ENCODE results near the gene MRPL45.
"Not testable (repeated sequence)": the region's sequence is repeated elsewhere in the genome, so short reads cannot be mapped to it uniquely, and the experiment has no call there.

The MRPL45 gene

DNA sequence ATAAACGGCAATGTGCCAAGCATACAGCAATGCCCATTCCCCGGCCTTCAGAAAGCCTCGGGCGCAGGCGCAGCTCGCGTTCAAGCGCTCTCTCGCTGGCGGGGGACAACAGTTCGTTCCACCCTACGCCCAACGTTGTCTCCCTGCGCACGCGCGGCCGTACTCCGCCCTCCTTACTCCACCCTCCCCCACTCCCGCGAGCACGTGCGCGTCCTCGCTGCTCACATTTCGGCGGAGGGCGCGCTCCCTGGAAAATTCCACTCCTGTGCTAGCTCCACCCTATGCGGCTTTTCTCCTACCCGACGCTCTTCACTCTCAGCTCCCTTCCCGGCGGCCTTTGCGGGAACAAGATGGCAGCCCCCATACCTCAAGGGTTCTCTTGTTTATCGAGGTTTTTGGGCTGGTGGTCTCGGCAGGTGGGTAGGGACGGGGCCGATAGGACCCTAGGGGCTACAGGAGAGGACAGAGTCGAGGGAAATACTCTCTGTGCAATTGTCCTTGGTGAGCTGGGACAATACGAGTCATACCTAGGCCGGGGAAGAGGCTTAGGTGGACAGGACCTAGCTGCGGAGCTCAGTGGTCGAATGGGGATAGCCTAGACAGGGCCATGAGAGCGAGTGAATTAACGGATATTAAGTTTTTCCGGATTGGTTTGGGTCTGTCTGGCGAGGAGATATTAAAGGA is at the start of gene MRPL45:
Gene MRPL45 (plus strand): TSS at position 335 of the 684 bp plus-strand sequence. CDS start 16 bp downstream, at position 351.
- DNase-seq: peak; percentile 99

DNA sequence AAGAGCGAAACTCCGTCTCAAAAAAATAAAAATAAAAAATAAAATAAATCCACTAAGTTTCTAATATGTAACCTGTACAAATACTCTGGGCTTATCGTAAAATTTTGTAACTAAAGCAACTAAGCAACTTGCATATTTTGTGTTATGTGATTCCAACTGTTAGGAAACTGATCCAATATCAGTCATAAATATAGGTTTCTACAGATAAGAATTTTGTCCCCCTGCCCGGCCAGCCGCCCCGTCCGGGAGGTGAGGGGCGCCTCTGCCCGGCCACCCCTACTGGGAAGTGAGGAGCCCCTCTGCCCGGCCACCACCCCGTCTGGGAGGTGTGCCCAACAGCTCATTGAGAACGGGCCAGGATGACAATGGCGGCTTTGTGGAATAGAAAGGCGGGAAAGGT is 43.8 kb upstream of the MRPL45 start:
- DNase-seq: not testable (repeated sequence)

DNA sequence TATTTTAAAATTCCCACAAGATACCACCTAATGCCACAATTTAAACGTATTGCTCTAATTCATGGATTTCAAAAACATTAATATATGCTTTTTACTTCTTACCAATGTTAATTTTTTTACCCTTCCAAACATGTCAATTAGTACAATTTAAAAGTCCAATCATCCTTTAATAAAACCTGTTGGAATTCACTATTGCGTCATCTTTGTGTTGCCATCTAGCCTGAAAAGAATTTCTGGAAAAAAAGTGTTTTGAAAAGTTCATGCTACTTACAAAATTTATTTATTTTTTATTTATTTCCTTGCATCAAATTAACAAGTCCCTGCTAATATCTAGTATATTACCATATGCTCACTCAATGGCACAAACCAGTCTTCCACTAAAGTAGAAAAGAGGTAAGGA is 42.6 kb upstream of the MRPL45 start:
- not testable (repeated sequence) for DNase-seq

DNA sequence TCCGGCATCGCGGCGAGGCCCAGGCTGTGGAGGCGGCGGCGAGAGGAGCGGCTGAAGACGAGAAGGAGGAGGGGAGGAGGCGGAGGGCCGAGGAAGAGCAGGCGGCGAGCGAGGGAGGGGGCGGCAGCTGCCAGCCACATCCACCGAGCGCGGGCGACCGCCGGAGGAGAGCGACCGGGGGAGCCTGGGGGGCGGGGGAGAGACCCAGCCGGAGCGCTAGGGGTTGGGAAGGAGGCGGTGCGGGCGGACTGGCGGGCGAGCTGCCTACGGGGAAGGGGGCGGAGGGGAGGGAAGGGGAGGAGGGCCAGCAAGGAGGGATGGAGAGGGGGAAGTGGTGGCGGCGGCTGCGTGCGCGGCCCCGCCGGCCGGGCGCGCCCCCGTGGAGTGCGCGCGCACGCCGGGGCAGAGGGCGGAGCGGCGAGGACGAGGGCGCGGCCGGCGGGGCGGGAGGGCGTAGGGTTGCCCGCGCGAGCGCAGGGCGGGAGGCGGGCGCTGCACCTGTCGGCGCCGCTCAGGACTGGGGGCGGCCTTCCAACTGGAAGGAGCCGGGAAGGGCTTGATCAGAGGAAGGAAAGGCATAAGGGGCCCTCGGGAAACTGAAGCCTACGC is 39.9 kb upstream of the MRPL45 start:
- peak; percentile 83 for DNase-seq

DNA sequence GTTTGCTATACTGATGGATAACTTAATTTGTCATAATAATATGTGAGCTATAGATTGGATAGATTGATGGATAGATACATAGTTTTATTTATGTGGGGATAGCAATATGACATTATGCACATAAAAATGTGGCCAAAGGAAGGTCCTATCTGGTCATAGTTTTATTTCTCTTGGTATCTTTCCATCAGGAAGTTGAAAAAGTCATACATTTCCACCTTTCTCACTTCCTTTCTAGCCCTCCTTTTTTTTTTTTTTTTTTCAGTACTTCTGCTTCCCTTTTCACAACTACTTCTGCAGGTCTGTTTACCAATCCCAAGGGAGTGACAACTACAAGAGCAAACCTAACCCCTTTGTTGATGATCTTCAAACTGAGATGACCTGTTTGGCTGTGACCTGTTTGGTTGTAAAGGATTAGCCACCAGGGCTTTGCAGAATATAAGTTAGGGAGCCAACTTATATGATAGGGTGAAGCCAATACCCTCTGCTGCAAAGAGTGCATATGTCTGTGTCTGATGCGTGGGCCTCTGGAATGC is 30.9 kb upstream of the MRPL45 start:
- not testable (repeated sequence) for DNase-seq

DNA sequence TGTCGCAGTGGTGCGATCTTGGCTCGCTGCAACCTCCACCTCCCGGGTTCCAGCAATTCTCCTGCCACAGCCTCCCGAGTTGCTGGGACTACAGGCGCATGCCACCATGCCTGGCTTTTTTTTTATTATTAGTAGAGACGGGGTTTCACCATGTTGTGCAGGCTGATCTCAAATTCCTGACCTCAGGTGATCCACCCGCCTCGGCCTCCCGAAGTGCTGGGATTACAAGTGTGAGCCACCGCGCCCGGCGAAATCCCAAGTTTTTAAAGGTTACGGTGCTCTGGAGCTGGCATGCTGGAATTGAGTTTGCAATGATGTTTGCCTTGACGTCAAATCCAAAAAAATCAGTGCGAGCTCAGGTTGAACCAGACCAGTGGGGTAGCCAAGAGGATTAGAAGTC is 30.4 kb upstream of the MRPL45 start:
- DNase-seq: not testable (repeated sequence)

DNA sequence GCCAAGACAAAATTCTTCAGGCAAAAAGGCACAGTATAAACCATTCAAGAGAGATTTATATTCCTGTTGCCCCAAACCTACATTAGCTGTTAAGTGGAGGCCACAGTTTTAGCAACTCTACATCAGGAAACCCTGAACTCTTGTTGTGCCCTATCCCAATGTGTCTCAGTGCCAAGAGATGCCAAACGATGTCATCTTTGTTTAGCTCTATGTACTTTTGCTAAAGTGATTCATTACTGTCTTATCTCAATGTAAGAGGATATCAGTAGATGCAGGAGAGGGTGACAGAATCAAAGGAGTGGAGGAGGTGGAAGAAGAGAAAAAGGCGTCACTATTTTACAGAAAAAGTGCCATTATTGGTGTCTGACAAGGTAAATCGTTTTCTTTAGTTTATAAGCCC is 28.8 kb upstream of the MRPL45 start:
- DNase-seq: not testable (repeated sequence)

DNA sequence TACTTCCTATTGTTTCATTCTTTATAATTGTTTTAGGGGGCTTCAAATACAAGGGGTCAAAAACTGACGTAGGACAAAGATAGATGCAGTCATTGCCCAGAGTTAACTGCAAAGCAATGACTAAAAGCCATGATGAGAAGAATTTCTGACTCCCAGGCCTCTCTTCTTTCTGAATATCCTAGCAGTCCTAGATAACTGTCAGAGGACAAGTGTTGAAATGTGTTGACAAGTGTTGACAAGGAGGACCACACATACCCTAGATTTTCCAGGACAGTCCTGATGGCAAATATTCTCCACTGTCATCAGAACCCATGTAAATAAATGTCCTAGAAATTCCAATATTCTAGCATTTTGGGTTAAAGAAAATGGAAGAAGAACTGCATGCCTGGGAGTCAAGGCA is 27.9 kb upstream of the MRPL45 start:
- not testable (repeated sequence) for DNase-seq

DNA sequence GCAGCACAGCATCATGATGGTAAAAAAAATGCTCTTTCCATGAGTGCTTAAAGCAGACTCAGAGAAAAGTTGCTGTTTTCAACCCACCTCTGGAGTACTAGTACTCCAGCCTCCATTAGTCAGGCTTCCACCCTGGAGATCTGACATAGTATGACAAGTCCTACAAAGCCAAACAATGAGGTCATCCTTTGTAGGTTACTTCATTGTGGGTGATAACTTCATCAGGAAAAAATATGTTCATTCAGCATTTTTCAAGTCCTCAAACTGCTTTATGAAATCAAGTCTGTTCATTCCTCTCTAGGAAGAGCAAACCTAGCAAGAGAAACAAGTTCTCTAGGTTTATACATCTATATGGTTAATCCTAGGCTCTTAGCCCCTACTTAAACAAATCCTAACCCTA is 27.4 kb upstream of the MRPL45 start:
- DNase-seq: not testable (repeated sequence)

DNA sequence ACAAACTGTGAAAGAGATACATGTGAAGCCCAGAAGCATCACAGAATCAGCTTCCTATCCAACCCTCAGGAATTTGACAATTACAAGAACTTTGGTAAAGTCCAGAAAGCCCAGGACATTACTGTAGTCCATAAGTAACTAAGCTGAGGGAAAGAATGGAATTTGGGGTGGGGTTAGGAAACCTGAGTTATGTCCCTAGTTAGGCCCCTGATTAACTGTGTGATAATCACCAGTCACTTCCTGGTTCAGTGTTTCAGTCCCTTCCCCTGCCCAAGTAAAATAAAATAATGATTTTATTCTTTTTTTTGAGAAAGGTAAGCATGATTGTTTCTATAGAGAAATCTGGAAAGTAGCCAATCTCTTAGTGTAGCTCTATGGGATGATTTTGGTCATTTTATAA is 11.0 kb upstream of the MRPL45 start:
- not testable (repeated sequence) for DNase-seq

DNA sequence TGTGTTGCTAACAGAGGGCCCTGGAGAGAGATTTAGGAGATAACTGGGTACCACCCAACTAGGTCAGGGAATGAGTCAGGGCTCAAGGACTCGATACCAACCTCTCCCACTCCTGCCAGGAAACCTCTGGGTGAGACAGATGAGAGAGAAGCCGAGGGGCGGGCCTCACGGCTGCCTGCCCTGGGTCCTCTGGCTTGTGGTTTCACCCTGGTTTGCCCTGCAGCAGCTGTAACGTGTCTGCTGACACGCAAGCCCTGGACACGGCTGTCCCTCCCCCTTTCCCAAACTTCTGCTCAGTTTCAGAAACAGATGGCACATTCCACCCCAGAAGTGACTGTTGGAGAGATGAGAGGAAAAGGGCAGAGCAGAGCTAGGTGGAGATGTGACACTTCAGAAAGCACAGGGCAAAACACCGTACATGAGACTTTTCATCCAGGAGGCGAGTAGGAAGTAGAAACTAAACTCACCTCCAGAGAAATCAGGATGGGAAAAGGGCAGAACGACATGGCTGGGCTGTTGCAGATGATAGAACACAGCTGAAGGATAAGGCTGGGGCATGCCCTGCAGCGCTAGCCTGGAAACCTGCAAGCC is 10.4 kb upstream of the MRPL45 start:
- DNase-seq: peak; percentile 35

DNA sequence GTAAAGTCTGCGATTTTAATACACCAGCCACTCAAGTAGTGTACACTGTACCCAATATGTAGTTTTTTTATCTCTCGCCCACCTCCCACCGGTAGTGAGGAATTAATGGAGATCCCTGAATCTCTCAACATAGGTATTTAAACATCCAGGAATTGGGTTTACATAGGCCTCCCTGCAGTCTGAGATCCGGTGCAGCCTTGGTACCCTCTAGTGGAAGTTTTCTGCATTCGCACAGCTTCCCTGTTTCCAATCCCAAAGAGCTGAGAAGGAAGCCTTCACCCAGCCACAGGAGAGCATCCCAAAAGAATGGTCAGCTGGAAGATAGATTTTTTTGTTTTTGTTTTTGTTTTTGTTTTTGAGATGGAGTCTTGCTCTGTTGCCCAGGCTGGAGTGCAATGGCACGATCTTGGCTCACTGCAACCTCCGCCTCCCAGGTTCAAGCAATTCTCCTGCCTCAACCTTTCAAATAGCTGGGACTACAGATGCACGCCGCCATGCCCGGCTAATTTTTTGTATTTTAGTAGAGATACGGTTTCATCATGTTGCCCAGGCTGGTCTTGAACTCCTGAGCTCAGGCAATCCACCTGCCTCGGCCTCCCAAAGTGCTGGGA is 8.6 kb upstream of the MRPL45 start:
- peak; percentile 20 for DNase-seq

DNA sequence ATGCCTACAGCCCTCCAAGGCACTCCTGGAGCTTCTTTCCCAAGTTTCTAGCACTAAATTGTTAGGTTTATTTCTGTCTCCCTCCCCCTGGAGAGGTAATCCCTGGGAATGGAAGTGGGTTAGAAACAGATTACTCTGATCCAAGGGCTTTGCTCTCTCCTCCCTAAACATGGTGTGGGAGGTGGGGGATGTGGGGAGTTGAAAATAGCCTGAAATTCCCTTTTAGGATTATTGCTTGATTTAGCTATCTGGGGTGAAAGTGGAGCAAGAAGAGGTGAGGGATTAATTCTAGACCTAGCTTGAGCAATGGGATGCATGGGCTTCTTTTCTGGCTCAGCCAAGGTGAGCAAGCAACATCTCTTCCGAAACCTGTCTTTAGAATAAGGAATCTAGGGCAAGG is 7.2 kb upstream of the MRPL45 start:
- not testable (repeated sequence) for DNase-seq

DNA sequence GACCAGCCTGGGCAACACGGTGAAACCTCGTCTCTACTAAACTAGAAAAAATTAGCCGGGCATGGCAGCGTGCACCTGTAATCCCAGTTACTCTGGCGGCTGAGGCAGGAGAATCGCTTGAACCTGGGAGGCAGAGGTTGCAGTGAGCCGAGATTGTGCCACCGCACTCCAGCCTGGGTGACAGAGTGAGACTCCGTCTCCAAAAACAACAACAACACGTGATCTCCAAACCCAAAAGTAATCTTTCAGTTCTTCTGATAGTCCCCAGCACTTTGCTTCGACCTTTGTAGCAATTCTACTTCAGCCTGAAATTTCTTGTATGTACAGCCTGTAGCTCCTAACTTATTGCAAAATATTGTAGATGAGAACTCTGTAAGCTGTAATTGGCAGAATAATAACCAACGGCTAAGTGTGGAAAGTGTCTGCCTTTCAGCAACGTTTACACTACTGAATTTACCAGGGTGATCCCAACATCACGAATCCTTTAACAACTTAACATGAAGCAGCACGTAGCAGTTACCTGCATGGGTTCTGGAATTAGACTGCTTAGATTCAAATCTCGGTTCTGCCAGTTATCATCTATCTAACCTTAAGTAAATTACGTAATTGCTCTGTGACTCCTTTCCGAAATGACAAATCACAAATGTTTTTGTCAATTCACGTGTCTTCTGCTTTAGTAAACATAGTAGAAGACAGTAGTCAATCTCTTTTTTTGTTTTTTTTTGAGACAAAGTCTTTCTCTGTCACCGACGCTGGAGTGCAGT is 1.2 kb upstream of the MRPL45 start:
- peak; percentile 4 for DNase-seq

DNA sequence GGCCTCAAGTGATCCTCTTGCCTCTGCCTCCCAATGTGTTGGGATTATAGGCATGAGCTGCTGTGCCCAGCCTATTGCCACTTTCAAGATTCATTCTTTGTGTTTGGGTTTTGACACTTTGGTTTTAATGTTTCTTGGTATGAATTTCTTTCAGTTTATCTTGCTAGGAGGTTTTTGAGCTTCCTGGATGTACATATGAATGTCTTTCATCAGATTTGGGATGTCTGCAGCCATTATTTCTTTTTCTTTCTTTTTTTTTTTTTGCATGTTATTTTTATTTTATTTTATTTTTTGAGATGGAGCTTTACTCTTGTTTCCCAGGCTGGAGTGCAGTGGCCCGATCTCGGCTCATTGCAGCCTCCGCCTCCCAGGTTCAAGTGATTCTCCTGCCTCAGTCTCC is 18.5 kb downstream of the MRPL45 start:
- no peak for DNase-seq

DNA sequence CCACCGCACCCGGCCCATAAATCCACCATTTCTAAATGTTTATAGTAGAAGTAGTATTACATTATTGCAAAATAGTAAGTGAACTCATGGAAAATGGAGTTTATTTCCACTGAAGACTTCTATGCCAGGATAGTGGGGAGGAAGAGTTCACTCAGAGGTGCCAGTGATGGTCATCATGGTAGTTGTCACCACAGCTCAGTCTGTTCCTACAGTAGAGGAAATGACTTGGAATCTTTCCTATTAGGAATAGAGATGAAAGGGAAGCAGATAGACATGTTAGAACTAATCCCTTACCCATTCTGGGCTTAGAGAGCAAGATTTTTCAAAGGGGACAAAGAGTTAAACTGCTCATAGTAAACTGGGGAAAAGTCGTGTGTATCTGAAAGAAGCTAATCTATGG is 20.1 kb downstream of the MRPL45 start:
- DNase-seq: no peak

DNA sequence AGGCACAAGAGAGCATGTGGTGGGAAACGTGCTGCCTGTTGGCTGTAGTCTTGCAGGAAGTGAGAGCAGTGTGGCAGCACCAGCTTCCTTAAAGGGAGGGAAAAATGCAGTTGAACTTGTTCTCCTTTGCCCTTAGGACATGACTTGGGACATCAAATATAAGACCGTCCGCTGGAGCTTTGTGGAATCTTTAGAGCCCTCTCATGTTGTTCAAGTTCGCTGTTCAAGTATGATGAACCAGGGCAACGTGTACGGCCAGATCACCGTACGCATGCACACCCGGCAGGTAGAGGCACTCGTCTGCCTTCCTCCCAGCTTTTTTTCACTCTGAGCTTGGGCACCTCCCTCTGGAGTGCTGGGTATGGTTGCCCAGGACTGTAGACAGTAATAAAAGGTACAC is 23.5 kb downstream of the MRPL45 start:
- no peak for DNase-seq

DNA sequence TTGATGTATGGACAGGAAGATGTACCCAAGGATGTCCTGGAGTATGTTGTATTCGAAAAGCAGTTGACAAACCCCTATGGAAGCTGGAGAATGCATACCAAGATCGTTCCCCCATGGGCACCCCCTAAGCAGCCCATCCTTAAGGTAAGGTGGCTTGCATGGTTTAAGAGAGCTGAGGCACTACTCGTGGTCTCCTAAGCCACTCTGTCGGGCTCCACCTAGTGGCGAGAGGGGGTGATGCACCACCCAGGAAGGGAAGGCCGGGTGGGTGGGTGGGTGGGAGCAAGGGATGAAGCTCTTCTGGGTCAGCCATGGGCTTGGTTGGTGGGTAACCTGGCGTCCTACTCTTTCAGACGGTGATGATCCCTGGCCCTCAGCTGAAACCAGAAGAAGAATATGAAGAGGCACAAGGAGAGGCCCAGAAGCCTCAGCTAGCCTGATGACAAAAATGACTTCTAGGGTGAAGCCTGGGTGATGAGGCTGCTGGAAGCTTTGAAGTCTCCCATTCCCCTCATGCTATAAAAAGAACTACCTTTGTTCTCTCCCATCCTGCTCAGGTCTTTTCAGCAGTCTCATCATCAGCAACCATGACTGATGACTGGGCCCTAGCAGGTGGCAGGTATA is 25.3 kb downstream of the MRPL45 start:
- DNase-seq: peak; percentile 66

DNA sequence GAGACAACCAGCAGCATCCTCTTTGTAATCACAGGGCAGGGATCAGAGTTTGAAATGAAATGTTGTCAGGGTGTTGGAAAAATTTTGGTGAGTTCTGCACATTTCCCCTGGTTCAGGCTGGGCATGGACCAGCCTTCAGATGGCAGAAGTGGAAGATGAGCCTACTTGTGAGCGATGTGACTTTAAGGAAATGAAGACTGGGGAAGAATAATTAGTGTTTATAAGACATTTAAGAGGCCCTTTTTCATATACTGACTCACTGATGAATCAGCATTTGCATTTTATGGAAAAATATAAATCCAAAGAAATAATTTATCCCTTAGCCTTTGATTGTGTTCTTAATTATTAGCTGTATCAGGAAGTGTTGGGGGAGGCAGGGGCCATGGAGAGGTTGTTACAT is 25.9 kb downstream of the MRPL45 start:
- no peak for DNase-seq

DNA sequence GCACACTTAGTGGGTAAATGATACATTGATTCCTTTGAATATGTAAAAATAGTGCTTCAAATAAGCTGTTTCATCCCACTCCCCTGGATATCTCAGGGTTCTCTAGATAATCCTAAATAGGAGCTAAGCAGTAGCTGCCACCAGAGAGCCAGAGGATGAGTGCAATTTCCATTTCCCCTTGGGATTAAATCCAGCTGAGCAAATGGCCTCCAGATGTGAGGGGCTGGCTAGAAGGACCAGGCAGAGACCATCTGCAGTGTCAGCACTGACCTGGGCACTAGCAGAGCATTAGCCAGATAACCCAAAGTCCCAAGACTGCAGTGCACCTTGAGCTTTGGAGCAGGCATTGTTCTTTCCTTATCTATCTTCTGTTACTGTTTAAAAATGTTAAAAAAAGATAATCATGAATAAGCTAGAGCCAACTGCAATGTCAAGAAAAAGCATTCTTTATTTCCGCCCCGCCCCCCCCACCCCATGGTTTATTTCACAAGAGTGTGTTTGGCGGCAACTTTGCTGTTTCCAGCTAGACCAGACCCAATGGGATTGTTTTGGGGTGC is 27.3 kb downstream of the MRPL45 start:
- DNase-seq: no peak

DNA sequence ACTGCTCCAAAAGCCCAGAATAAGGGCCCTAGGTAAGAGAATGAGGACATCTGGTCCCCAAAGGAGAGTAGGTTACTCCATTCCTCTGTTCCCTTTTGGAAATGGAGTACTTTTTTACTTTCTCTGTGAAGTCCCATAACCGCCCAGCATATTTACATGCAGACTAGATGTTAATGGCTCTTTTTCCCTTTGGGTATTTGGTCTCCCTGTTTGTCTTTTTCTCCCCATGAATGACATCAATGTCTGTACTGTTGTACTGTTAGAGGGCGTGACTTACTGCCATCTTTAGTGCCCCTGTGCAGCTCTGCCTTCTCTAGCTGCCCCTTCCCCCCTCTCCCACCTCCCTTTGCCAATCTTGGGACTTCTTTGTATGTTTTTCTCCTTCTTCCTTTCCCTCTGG is 27.8 kb downstream of the MRPL45 start:
- DNase-seq: no peak

DNA sequence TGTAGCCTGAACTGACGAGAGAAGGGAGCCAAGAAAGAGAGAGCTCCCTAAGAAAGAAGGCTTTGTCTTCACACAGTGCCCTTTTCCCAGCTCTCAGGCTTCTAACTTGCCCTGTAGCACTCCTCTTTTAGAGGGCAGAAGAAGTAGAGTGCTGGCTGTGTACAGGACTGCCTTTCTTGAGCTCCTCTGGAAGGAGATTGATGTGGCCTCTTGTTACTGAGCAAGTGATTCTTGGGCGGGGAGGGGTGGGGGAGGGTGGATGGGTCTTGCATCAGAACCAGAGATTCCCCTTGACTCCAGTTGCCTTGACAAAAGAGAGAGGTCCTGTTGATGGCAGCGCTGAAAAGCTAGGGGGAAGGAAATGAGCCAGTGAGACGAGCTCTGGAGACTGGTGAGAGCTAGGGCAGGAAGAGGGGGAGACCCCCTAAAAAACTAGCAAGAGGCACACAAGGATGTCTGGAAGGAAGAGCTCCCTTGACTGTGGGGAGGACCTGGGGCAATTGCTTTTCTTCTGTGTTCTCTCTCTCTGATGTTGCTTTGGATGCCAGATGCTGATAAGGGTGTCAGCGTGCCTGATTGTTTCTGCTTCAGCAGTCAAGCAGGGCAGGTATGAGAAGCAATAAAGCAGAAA is 28.4 kb downstream of the MRPL45 start:
- DNase-seq: no peak
